OCI-LY1 (cell line): Measurements from ENCODE around the gene SMG5.

ENCODE experiments used
- H2AFZ ChIP-seq: fragments of 200-600 bp; sonication (generic), shearing (Covaris generic); 2 replicates; pipeline ENCODE4 v1.6.0; 2014; ENCODE audit warnings: antibody characterized with exemption, mild to moderate bottlenecking, low read length
- H3F3A ChIP-seq: fragments of 200-600 bp; sonication (generic), shearing (Covaris generic); 2 replicates; pipeline ENCODE4 v1.6.0; 2014; ENCODE audit warnings: mild to moderate bottlenecking, antibody characterized with exemption, low read length, moderate library complexity; ENCODE audit not compliant: insufficient read depth
- H3K27ac ChIP-seq: fragments of 200-600 bp; sonication (generic); 2 replicates; pipeline ENCODE4 v1.5.1; 2014; ENCODE audit warnings: low read length, mixed run types, mild to moderate bottlenecking, low read depth; ENCODE audit not compliant: poor library complexity, severe bottlenecking
- H3K27me3 ChIP-seq: fragments of 200-600 bp; sonication (generic); 2 replicates; pipeline ENCODE4 v1.6.0; 2014; ENCODE audit warnings: antibody characterized with exemption, mild to moderate bottlenecking, low read length, moderate library complexity; ENCODE audit not compliant: insufficient read depth
- H3K36me3 ChIP-seq: fragments of 200-600 bp; sonication (generic); 2 replicates; pipeline ENCODE4 v1.6.1; 2014; ENCODE audit warnings: mild to moderate bottlenecking, antibody characterized with exemption, low read length, moderate library complexity, mixed read lengths; ENCODE audit not compliant: insufficient read depth
- H3K4me1 ChIP-seq: fragments of 200-600 bp; sonication (generic); 2 replicates; pipeline ENCODE4 v1.5.1; 2014; ENCODE audit warnings: mild to moderate bottlenecking, low read length, moderate library complexity; ENCODE audit not compliant: insufficient read depth, severe bottlenecking
- H3K4me2 ChIP-seq: fragments of 200-600 bp; sonication (generic), shearing (Covaris generic); 2 replicates; pipeline ENCODE4 v1.6.1; 2014; ENCODE audit warnings: low read length
- H3K4me3 ChIP-seq: fragments of 200-600 bp; sonication (generic); 2 replicates; pipeline ENCODE4 v1.5.1; 2014; ENCODE audit warnings: low read length, low read depth, mild to moderate bottlenecking, mixed read lengths; ENCODE audit not compliant: poor library complexity, severe bottlenecking
- H3K79me2 ChIP-seq: fragments of 200-600 bp; shearing (Covaris generic); 2 replicates; pipeline ENCODE4 v1.6.1; 2016; ENCODE audit warnings: mixed run types, low read length, mixed read lengths; ENCODE audit not compliant: insufficient read depth
- H3K9ac ChIP-seq: fragments of 200-600 bp; sonication (generic), shearing (Covaris generic); 2 replicates; pipeline ENCODE4 v1.6.1; 2014; ENCODE audit warnings: mild to moderate bottlenecking, low read length, mixed read lengths
- H3K9me2 ChIP-seq: fragments of 200-600 bp; sonication (generic), shearing (Covaris generic); 2 replicates; pipeline ENCODE4 v1.6.1; 2014; ENCODE audit warnings: low read depth, mild to moderate bottlenecking, low read length, mixed read lengths
- H3K9me3 ChIP-seq: fragments of 200-600 bp; shearing (Covaris generic); 2 replicates; pipeline ENCODE4 v1.6.1; 2014; ENCODE audit warnings: low read length, mixed read lengths
- H4K20me1 ChIP-seq: fragments of 200-600 bp; sonication (generic), shearing (Covaris generic); 2 replicates; pipeline ENCODE4 v1.6.0; 2016; ENCODE audit warnings: mild to moderate bottlenecking, low read length; ENCODE audit not compliant: insufficient read depth
- CTCF ChIP-seq: fragments of 200-600 bp; sonication (generic), shearing (Covaris generic); IDR thresholded peaks from 2 replicates; pipeline ENCODE4 v1.5.1; 2017; ENCODE audit warnings: mild to moderate bottlenecking, antibody characterized with exemption, low read length, moderate library complexity, mixed read lengths
- EZH2 ChIP-seq: fragments of 200-600 bp; sonication (generic), shearing (Covaris generic); IDR thresholded peaks from 2 replicates; pipeline ENCODE4 v1.8.0; 2017; ENCODE audit warnings: borderline replicate concordance, mixed run types, mild to moderate bottlenecking, antibody characterized with exemption, low read length, moderate library complexity, mixed read lengths

SMG5 gene

GRCh38 chr1:156238248-156238647, 44.4 kb downstream of the SMG5 start:
- H3K27me3 ChIP-seq: no peaks in the 10 kb centered on the region
- H3K36me3 ChIP-seq: peaks cover 56% of the 10 kb centered on the region
- H3K27ac ChIP-seq: no peak overlapping the region
- H3K4me2 ChIP-seq: no peak overlapping the region
- no peaks in the 10 kb centered on the region for H4K20me1 ChIP-seq
- no peaks in the 10 kb centered on the region for H3K79me2 ChIP-seq
- no peak overlapping the region for H2AFZ ChIP-seq
- no peaks in the 10 kb centered on the region for H3F3A ChIP-seq
- H3K9ac ChIP-seq: no peak overlapping the region
- H3K4me1 ChIP-seq: no peaks in the 10 kb centered on the region
- no peaks in the 10 kb centered on the region for H3K9me3 ChIP-seq
- TF ChIP-seq EZH2 (no peak), CTCF (no peak)
- no peak overlapping the region for H3K4me3 ChIP-seq
- no peaks in the 10 kb centered on the region for H3K9me2 ChIP-seq

GRCh38 chr1:156236164-156236563, 46.5 kb downstream of the SMG5 start:
- Histone ChIP-seq H3K27me3 (no peaks in the 10 kb centered on the region), H3K9me2 (no peaks in the 10 kb centered on the region), H3K79me2 (no peaks in the 10 kb centered on the region), H4K20me1 (no peaks in the 10 kb centered on the region), H2AFZ (no peak overlapping the region), H3K4me3 (no peak overlapping the region), H3K4me2 (no peak overlapping the region), H3K9ac (no peak overlapping the region), H3K9me3 (no peaks in the 10 kb centered on the region), H3K4me1 (peaks cover 9% of the 10 kb centered on the region), H3K27ac (no peak overlapping the region), H3K36me3 (peaks cover 56% of the 10 kb centered on the region), H3F3A (no peaks in the 10 kb centered on the region)
- TF ChIP-seq EZH2 (no peak), CTCF (no peak)

GRCh38 chr1:156233426-156234127, 49.0 kb downstream of the SMG5 start:
- no peaks in the 10 kb centered on the region for H3F3A ChIP-seq
- no peaks in the 10 kb centered on the region for H4K20me1 ChIP-seq
- no peak overlapping the region for H3K4me3 ChIP-seq
- H3K27ac ChIP-seq: no peak overlapping the region
- peaks cover 41% of the 10 kb centered on the region for H3K36me3 ChIP-seq
- H3K79me2 ChIP-seq: no peaks in the 10 kb centered on the region
- no peak overlapping the region for H3K9ac ChIP-seq
- H3K9me2 ChIP-seq: no peaks in the 10 kb centered on the region
- H3K4me1 ChIP-seq: peaks cover 9% of the 10 kb centered on the region
- H3K4me2 ChIP-seq: no peak overlapping the region
- TF ChIP-seq CTCF (no peak), EZH2 (no peak)
- H3K9me3 ChIP-seq: no peaks in the 10 kb centered on the region
- H2AFZ ChIP-seq: no peak overlapping the region
- no peaks in the 10 kb centered on the region for H3K27me3 ChIP-seq
